ENCODE data around the gene IGFL4. TPM values are rescaled to one million over a fixed set of nuclear protein-coding genes. Genes with fewer than 3 reads are reported as not detected.
A peak's percentile ranks its signal among the peaks of the same experiment; 100 is the strongest.

The IGFL4 gene
- total RNA-seq, 1 experiment from 2014 or later: not detected

GRCh38 chr19:46009530-46010510 lies 31.0 kb downstream of the IGFL4 start:
- in situ Hi-C loops (cut with HindIII; ENCODE audit: low pct_unique_long_range_greater_than_20kb, low sequenced_read_pairs): no loop called here
- DNase-seq (ENCODE audit: low read depth): peak; percentile 67

DNA sequence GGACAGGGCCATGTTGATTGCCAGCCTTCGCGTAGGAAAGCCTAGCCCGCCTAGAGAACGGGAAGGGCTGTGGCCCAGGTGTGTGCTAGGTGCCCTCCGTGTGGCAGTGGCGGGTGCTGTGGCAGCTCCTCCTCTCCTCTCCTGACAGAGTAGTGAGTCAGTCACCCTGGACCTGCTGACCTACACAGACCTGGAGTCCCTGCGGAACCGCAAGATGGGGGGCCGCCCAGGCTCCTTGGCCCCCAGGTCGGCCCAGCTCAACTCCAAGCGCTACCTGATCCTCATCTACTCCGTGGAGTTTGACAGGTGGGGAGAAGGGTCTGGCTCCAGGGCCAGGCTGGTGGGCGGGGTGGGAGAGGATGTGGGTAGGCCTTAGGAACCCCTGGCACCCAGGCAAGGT lies 34.4 kb downstream of the IGFL4 start:
- no peak for DNase-seq (ENCODE audit: low read depth)
- in situ Hi-C loops (cut with HindIII; ENCODE audit: low pct_unique_long_range_greater_than_20kb, low sequenced_read_pairs): no loop called here

DNA sequence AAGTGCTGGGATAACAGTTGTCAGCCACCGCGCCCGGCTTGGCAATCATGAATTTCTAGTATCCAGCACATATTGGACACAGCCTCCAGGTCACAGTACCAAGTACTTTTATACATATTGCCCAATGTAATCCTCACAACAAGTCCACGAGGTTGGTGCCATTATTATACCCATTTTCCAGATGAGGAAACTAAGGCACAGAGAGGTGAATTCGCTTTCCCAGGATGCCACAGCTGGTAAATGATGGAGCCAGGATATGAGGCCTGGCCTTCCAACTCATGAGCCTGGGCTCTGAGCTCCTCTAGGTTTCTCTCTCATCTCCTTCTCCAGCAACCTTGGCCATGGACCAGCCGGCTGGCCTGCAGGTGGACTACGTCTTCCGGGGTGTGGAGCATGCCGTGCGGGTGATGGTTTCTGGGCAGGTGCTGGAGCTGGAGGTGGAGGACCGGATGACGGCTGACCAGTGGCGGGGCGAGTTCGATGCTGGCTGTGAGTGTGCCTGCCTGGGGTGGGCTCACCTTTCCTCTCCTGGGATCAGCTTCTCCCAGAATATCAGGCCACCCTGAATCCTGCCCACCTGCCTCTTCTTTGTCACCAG lies 38.0 kb downstream of the IGFL4 start:
- in situ Hi-C loops (cut with HindIII; ENCODE audit: low pct_unique_long_range_greater_than_20kb, low sequenced_read_pairs): no loop called here
- DNase-seq (ENCODE audit: low read depth): no peak

- in situ Hi-C loops (cut with HindIII; ENCODE audit: low pct_unique_long_range_greater_than_20kb, low sequenced_read_pairs): no loop called here
These were observed 40.1 kb downstream of the IGFL4 start for GRCh38 chr19:46000491-46001246.

DNA sequence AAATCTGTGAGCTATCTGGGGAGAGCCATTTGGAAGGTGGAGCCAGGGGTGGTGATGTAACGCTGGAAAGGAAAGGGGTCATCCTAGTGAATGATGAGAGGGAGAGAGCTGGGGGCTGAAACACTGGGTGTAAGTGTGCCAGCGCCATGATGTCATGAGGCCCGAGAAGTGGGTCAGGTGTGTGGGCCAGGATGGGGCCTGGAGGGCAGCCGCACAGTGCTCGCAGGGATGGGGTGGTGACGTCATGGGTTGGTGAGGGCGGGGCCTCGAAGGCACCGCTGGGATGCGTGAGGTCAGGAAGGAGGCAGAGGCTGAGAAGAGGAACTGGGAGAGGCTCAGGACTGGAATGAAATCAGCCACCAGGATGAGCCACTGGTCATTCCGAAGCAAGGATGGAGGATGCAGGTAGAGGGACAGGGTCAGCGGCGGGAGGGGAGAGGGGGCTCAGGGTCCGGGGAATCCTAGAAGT lies 41.1 kb downstream of the IGFL4 start:
- in situ Hi-C loops (cut with HindIII; ENCODE audit: low pct_unique_long_range_greater_than_20kb, low sequenced_read_pairs): no loop called here
- no peak for DNase-seq (ENCODE audit: low read depth)

More at GRCh38 chr19:46000491-46001246, 40.1 kb downstream of the IGFL4 start:
- DNase-seq (ENCODE audit: low read depth): no peak

DNA sequence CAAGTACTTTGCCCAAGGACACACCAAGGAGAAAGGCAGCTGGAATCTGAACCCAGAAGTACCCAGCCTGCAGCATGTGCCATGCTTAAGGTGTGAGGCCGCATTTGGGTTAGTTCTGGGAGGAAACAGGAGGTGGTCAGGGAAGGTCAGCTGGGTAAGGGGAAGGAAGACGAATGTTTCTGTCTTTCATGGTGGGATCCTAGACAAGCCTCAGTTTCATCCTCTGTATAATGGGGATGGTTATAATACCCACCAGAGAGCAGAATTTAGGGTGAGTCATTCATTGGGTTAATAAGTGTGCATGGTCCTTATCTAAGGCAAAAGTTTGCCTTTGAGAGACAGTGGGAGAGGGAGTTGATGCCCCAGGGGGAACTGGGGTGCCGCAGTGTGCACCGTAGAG lies 42.0 kb downstream of the IGFL4 start:
- in situ Hi-C loops (cut with HindIII; ENCODE audit: low pct_unique_long_range_greater_than_20kb, low sequenced_read_pairs): no loop called here
- no peak for DNase-seq (ENCODE audit: low read depth)

GRCh38 chr19:45996933-45997332 lies 43.9 kb downstream of the IGFL4 start:
- no peak for DNase-seq (ENCODE audit: low read depth)
- in situ Hi-C loops (cut with HindIII; ENCODE audit: low pct_unique_long_range_greater_than_20kb, low sequenced_read_pairs): no loop called here

DNA sequence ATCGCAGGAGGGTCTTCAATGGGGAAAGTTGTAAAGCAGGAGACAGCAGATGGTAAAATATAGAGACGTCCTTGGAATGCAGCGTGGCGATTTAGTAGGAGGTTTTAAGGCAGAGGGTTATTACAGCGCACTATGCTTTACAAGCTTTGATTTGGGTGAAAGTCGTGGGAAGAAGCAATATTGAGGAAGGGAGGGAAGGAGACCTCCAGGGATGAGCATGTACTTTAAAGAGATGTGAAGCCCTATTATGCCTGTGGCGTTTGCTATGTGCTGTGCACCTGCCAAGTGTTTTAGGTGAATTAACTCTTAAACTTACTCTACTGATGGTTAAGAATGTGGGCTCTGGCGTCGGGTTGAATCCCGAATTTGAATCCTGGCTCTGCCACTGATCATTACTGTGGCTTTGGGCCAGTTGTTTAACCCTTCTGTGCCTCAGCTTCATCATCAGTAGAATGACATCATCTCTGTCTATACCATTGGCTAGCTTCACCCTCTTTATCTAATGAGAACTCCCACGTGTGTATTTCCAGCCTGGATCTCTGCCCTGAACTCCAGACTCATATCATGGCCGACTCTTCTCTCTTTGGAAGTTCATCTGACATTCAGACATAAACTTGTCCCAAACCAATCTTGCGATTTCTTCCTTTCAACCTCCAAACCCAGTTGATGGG lies 45.0 kb downstream of the IGFL4 start:
- no peak for DNase-seq (ENCODE audit: low read depth)
- in situ Hi-C loops (cut with HindIII; ENCODE audit: low pct_unique_long_range_greater_than_20kb, low sequenced_read_pairs): no loop called here

DNA sequence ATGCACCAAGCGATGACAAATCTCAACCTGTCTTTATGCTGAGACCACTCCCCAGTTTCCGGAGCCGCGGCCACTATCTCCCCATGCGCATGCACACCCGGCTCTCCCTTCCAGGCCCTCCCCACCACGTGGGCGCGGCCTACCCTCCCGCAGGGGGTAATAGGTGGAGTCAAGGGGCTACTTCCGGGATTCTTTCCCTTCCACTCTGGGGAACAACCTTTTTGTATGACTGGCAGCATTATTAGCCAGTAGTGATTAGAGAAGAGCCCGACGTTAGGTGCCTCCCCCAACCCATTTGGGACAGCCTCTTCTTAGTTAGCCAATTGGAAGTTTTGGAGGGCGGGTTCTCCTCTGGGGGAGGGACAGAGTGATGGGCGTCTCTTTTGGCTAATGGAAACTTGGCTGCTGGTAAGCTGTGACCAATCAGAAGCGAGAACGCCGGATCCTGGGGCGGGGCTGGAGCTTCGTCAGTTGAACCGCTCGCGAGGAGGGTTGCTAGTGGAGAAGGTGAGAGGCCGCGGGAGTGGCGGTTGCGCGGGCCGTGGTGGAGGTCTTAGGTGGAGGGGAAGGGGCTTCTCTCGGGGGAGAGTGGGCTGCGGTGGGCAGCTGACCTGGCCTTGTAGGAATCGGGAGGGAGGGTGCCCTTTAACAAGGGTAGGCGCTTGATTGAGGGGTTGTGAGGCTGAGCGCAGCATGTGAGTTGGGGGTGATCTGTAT lies 45.6 kb downstream of the IGFL4 start, which contains the start of gene CCDC61:
Gene CCDC61 (plus strand): TSS at position 470 of the 717 bp plus-strand sequence. CDS start 7,552 bp downstream, outside the sequence.
- peak; percentile 100 for DNase-seq (ENCODE audit: low read depth)
- in situ Hi-C loops (cut with HindIII; ENCODE audit: low pct_unique_long_range_greater_than_20kb, low sequenced_read_pairs): no loop called here

- in situ Hi-C loops (cut with HindIII; ENCODE audit: low pct_unique_long_range_greater_than_20kb, low sequenced_read_pairs): no loop called here
- no peak for DNase-seq (ENCODE audit: low read depth)
These were observed 46.3 kb downstream of the IGFL4 start for GRCh38 chr19:45994456-45994997.

DNA sequence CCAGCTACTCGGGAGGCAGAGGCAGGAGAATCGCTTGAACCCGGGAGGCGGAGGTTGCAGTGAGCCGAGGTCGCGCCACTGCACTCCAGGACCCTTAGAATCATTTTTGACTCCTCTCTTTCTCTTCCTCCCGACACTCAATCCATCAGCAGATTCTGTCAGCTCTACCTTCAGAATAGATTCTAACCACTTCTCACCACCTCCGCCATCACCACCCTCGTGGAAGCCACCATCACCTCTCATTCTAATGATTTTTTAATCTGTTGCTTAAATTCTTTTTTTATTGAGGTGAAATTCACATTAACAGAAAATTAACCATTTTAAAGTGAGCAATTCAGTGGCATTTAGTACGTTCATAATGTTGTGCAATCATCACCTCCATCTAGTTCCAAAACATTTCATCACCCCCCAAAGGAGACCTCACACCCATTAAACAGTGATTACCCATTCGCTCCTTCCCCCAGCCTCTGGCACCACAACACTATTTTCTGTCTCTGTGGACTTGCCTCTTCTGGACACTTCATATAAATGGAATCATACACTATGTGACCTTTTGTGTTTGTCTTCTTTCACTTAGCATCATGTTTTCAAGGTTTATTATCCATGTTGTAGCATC lies 50.6 kb downstream of the IGFL4 start:
- in situ Hi-C loops (cut with HindIII; ENCODE audit: low pct_unique_long_range_greater_than_20kb, low sequenced_read_pairs): no loop called here
- DNase-seq (ENCODE audit: low read depth): no peak

Other genes with a start within 250 kb of the IGFL4 start
- 22.3 and 25.6 TPM in 2 replicates for gene DMWD, start 248.2 kb downstream of the IGFL4 start, total RNA-seq (2014; rRNA removed; shearing (Covaris generic); ENCODE audit: low replicate concordance)
- not detected in 2 replicates for gene RSPH6A, start 225.7 kb downstream of the IGFL4 start, total RNA-seq (2014; rRNA removed; shearing (Covaris generic); ENCODE audit: low replicate concordance)
- 75.2 and 83.9 TPM in 2 replicates for gene SYMPK, start 177.9 kb downstream of the IGFL4 start, total RNA-seq (2014; rRNA removed; shearing (Covaris generic); ENCODE audit: low replicate concordance)
- gene FOXA3, start 176.7 kb downstream of the IGFL4 start, total RNA-seq (2014; rRNA removed; shearing (Covaris generic); ENCODE audit: low replicate concordance): 0.14 TPM in 1 of 2 replicates, not detected in the other
- 42.5 and 60.5 TPM in 2 replicates for gene IRF2BP1, start 154.9 kb downstream of the IGFL4 start, total RNA-seq (2014; rRNA removed; shearing (Covaris generic); ENCODE audit: low replicate concordance)
- 2.4 and 6.0 TPM in 2 replicates for gene MYPOP, start 138.4 kb downstream of the IGFL4 start, total RNA-seq (2014; rRNA removed; shearing (Covaris generic); ENCODE audit: low replicate concordance)
- gene NANOS2, start 126.2 kb downstream of the IGFL4 start, total RNA-seq (2014; rRNA removed; shearing (Covaris generic); ENCODE audit: low replicate concordance): not detected in 2 replicates
- not detected in 2 replicates for gene NOVA2, start 67.1 kb downstream of the IGFL4 start, total RNA-seq (2014; rRNA removed; shearing (Covaris generic); ENCODE audit: low replicate concordance)
- gene CCDC61, start 45.5 kb downstream of the IGFL4 start, total RNA-seq (2014; rRNA removed; shearing (Covaris generic); ENCODE audit: low replicate concordance): 11.1 and 17.0 TPM in 2 replicates
- gene PGLYRP1, start 17.9 kb downstream of the IGFL4 start, total RNA-seq (2014; rRNA removed; shearing (Covaris generic); ENCODE audit: low replicate concordance): not detected in 2 replicates
- not detected in 2 replicates for gene IGFL3, start 83.7 kb upstream of the IGFL4 start, total RNA-seq (2014; rRNA removed; shearing (Covaris generic); ENCODE audit: low replicate concordance)
- not detected in 2 replicates for gene IGFL2, start 107.2 kb upstream of the IGFL4 start, total RNA-seq (2014; rRNA removed; shearing (Covaris generic); ENCODE audit: low replicate concordance)
- not detected in 2 replicates for gene IGFL1, start 188.7 kb upstream of the IGFL4 start, total RNA-seq (2014; rRNA removed; shearing (Covaris generic); ENCODE audit: low replicate concordance)

Measured in Caki2 (cell line).